ENCODE data around the gene TRMT1L.

GRCh38 chr1:185157599-185158412, 1.1 kb upstream of the TRMT1L start:
- TF ChIP-seq, protein P1, sequence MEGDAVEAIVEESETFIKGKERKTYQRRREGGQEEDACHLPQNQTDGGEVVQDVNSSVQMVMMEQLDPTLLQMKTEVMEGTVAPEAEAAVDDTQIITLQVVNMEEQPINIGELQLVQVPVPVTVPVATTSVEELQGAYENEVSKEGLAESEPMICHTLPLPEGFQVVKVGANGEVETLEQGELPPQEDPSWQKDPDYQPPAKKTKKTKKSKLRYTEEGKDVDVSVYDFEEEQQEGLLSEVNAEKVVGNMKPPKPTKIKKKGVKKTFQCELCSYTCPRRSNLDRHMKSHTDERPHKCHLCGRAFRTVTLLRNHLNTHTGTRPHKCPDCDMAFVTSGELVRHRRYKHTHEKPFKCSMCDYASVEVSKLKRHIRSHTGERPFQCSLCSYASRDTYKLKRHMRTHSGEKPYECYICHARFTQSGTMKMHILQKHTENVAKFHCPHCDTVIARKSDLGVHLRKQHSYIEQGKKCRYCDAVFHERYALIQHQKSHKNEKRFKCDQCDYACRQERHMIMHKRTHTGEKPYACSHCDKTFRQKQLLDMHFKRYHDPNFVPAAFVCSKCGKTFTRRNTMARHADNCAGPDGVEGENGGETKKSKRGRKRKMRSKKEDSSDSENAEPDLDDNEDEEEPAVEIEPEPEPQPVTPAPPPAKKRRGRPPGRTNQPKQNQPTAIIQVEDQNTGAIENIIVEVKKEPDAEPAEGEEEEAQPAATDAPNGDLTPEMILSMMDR (IDR thresholded peaks at IDR 0.05) = no peak
- no peak for TF ChIP-seq POLR2A (IDR thresholded peaks at IDR 0.05)

All from gastroesophageal sphincter (tissue), 3 donors.